Measurements from ENCODE around the gene CHD1.

CHD1 gene

GRCh38 chr5:98816582-98817222, 112.1 kb downstream of the CHD1 start:
- no peak overlapping the region for H3K4me2 ChIP-seq (ENCODE audit: insufficient read depth, low read length, poor library complexity, severe bottlenecking)
- WGBS, 2 donors (ENCODE audit: extremely low coverage in 2 of 2, insufficient read length in 2 of 2, insufficient replicate concordance in 1 of 2), result no CpG with 5 or more reads among the region's 6 CpGs
- no peak overlapping the region for H4K8ac ChIP-seq (ENCODE audit: low read depth, low read length)
- no peak for DNase-seq (ENCODE audit: low spot score)
- no peaks in the 10 kb centered on the region for H3K4me1 ChIP-seq (ENCODE audit: control insufficient read depth in 2 of 2, insufficient read depth in 1 of 2, low read depth in 1 of 2, low read length in 2 of 2)
- no peak overlapping the region for H3K9ac ChIP-seq (ENCODE audit: low read depth, low read length, poor library complexity)
- no peak overlapping the region for H2AK5ac ChIP-seq (ENCODE audit: low read depth, low read length)
- no peak overlapping the region for H2AFZ ChIP-seq (ENCODE audit: low read length)
- H3K23ac ChIP-seq (ENCODE audit: low read depth, low read length, poor library complexity), result no peak overlapping the region
- no peaks in the 10 kb centered on the region for H3K79me1 ChIP-seq (ENCODE audit: low read depth, low read length)
- H2BK120ac ChIP-seq (ENCODE audit: low read depth, low read length), result no peak overlapping the region
- no peak overlapping the region for H3K14ac ChIP-seq (ENCODE audit: low read length)
- H3K36me3 ChIP-seq (replicated peaks in 1 of 2; ENCODE audit: control insufficient read depth in 2 of 2, insufficient read depth in 2 of 2, low read length in 2 of 2), result no peaks in the 10 kb centered on the region
- H3K9me3 ChIP-seq (replicated peaks in 1 of 2; ENCODE audit: control insufficient read depth in 2 of 2, insufficient read depth in 1 of 2, low read depth in 1 of 2, low read length in 2 of 2), result peaks cover 0 to 5% of the 10 kb centered on the region in 2 donors
- no peak overlapping the region for H3K18ac ChIP-seq (ENCODE audit: low read length)
- H3K4ac ChIP-seq (ENCODE audit: low read length), result no peak overlapping the region
- H3K27ac ChIP-seq (replicated peaks; ENCODE audit: low read length), result no peak overlapping the region
- H3K27me3 ChIP-seq (ENCODE audit: control insufficient read depth in 3 of 3, insufficient read depth in 3 of 3, low read depth in 1 of 3, low read length in 3 of 3), result no peaks in the 10 kb centered on the region
- H2BK12ac ChIP-seq (ENCODE audit: low read length), result no peak overlapping the region
- no peak overlapping the region for H2BK15ac ChIP-seq (ENCODE audit: low read length)
- H3K4me3 ChIP-seq (ENCODE audit: low read length in 2 of 2), result no peak overlapping the region
- H4K91ac ChIP-seq (ENCODE audit: low read depth, low read length, poor library complexity), result no peak overlapping the region
- H2BK5ac ChIP-seq (ENCODE audit: low read length), result no peak overlapping the region

GRCh38 chr5:98813755-98814154, 115.1 kb downstream of the CHD1 start:
- Histone ChIP-seq H3K9ac (ENCODE audit: low read depth, low read length, poor library complexity) (no peak overlapping the region), H3K27ac (replicated peaks; ENCODE audit: low read length) (no peak overlapping the region), H3K36me3 (replicated peaks in 1 of 2; ENCODE audit: control insufficient read depth in 2 of 2, insufficient read depth in 2 of 2, low read length in 2 of 2) (no peaks in the 10 kb centered on the region), H3K27me3 (ENCODE audit: control insufficient read depth in 3 of 3, insufficient read depth in 3 of 3, low read depth in 1 of 3, low read length in 3 of 3) (no peaks in the 10 kb centered on the region), H3K23ac (ENCODE audit: low read depth, low read length, poor library complexity) (no peak overlapping the region), H4K8ac (ENCODE audit: low read depth, low read length) (no peak overlapping the region), H2BK120ac (ENCODE audit: low read depth, low read length) (no peak overlapping the region), H3K9me3 (replicated peaks in 1 of 2; ENCODE audit: control insufficient read depth in 2 of 2, insufficient read depth in 1 of 2, low read depth in 1 of 2, low read length in 2 of 2) (peaks cover 0 to under 1% of the 10 kb centered on the region in 2 donors), H2BK12ac (ENCODE audit: low read length) (no peak overlapping the region), H3K4me2 (ENCODE audit: insufficient read depth, low read length, poor library complexity, severe bottlenecking) (no peak overlapping the region), H3K79me1 (ENCODE audit: low read depth, low read length) (no peaks in the 10 kb centered on the region), H3K4me3 (ENCODE audit: low read length in 2 of 2) (no peak overlapping the region), H2BK15ac (ENCODE audit: low read length) (no peak overlapping the region), H2AFZ (ENCODE audit: low read length) (no peak overlapping the region), H2AK5ac (ENCODE audit: low read depth, low read length) (no peak overlapping the region), H3K18ac (ENCODE audit: low read length) (no peak overlapping the region), H3K4me1 (ENCODE audit: control insufficient read depth in 2 of 2, insufficient read depth in 1 of 2, low read depth in 1 of 2, low read length in 2 of 2) (no peaks in the 10 kb centered on the region), H3K14ac (ENCODE audit: low read length) (no peak overlapping the region), H3K4ac (ENCODE audit: low read length) (no peak overlapping the region), H2BK5ac (ENCODE audit: low read length) (no peak overlapping the region), H4K91ac (ENCODE audit: low read depth, low read length, poor library complexity) (no peak overlapping the region)
- no peak for DNase-seq (ENCODE audit: low spot score)
- no CpG with 5 or more reads among the region's 3 CpGs for WGBS, 2 donors (ENCODE audit: extremely low coverage in 2 of 2, insufficient read length in 2 of 2, insufficient replicate concordance in 1 of 2)

- Histone ChIP-seq H3K36me3 (replicated peaks in 1 of 2; ENCODE audit: control insufficient read depth in 2 of 2, insufficient read depth in 2 of 2, low read length in 2 of 2) (no peaks in the 10 kb centered on the region), H3K9ac (ENCODE audit: low read depth, low read length, poor library complexity) (no peak overlapping the region), H2AK5ac (ENCODE audit: low read depth, low read length) (no peak overlapping the region), H2BK5ac (ENCODE audit: low read length) (no peak overlapping the region), H4K91ac (ENCODE audit: low read depth, low read length, poor library complexity) (no peak overlapping the region), H2BK12ac (ENCODE audit: low read length) (no peak overlapping the region), H3K4ac (ENCODE audit: low read length) (no peak overlapping the region), H2BK120ac (ENCODE audit: low read depth, low read length) (no peak overlapping the region), H3K79me1 (ENCODE audit: low read depth, low read length) (no peaks in the 10 kb centered on the region), H3K4me2 (ENCODE audit: insufficient read depth, low read length, poor library complexity, severe bottlenecking) (no peak overlapping the region), H3K27me3 (ENCODE audit: control insufficient read depth in 3 of 3, insufficient read depth in 3 of 3, low read depth in 1 of 3, low read length in 3 of 3) (no peaks in the 10 kb centered on the region), H2BK15ac (ENCODE audit: low read length) (no peak overlapping the region), H3K4me3 (ENCODE audit: low read length in 2 of 2) (no peak overlapping the region), H3K14ac (ENCODE audit: low read length) (no peak overlapping the region), H3K9me3 (replicated peaks in 1 of 2; ENCODE audit: control insufficient read depth in 2 of 2, insufficient read depth in 1 of 2, low read depth in 1 of 2, low read length in 2 of 2) (peaks cover 2 to 16% of the 10 kb centered on the region in 2 donors), H3K23ac (ENCODE audit: low read depth, low read length, poor library complexity) (no peak overlapping the region), H3K4me1 (ENCODE audit: control insufficient read depth in 2 of 2, insufficient read depth in 1 of 2, low read depth in 1 of 2, low read length in 2 of 2) (no peaks in the 10 kb centered on the region), H4K8ac (ENCODE audit: low read depth, low read length) (no peak overlapping the region), H3K27ac (replicated peaks; ENCODE audit: low read length) (no peak overlapping the region), H2AFZ (ENCODE audit: low read length) (no peak overlapping the region), H3K18ac (ENCODE audit: low read length) (no peak overlapping the region)
- no CpG with 5 or more reads among the region's 2 CpGs for WGBS, 2 donors (ENCODE audit: extremely low coverage in 2 of 2, insufficient read length in 2 of 2, insufficient replicate concordance in 1 of 2)
- DNase-seq (ENCODE audit: low spot score), result no peak
Measured at GRCh38 chr5:98810206-98810605, 118.6 kb downstream of the CHD1 start.

- no peak overlapping the region for H2BK120ac ChIP-seq (ENCODE audit: low read depth, low read length)
- H3K9ac ChIP-seq (ENCODE audit: low read depth, low read length, poor library complexity), result no peak overlapping the region
- H3K4me3 ChIP-seq (ENCODE audit: low read length in 2 of 2), result no peak overlapping the region
- H3K4ac ChIP-seq (ENCODE audit: low read length), result no peak overlapping the region
- no peak overlapping the region for H2BK12ac ChIP-seq (ENCODE audit: low read length)
- H3K27me3 ChIP-seq (ENCODE audit: control insufficient read depth in 3 of 3, insufficient read depth in 3 of 3, low read depth in 1 of 3, low read length in 3 of 3), result no peaks in the 10 kb centered on the region
- no peaks in the 10 kb centered on the region for H3K79me1 ChIP-seq (ENCODE audit: low read depth, low read length)
- no peak overlapping the region for H2AFZ ChIP-seq (ENCODE audit: low read length)
- no peak overlapping the region for H4K8ac ChIP-seq (ENCODE audit: low read depth, low read length)
- H3K4me1 ChIP-seq (ENCODE audit: control insufficient read depth in 2 of 2, insufficient read depth in 1 of 2, low read depth in 1 of 2, low read length in 2 of 2), result no peaks in the 10 kb centered on the region
- H3K27ac ChIP-seq (replicated peaks; ENCODE audit: low read length), result no peak overlapping the region
- H3K18ac ChIP-seq (ENCODE audit: low read length), result no peak overlapping the region
- H3K36me3 ChIP-seq (replicated peaks in 1 of 2; ENCODE audit: control insufficient read depth in 2 of 2, insufficient read depth in 2 of 2, low read length in 2 of 2), result no peaks in the 10 kb centered on the region
- no peak overlapping the region for H3K14ac ChIP-seq (ENCODE audit: low read length)
- H3K4me2 ChIP-seq (ENCODE audit: insufficient read depth, low read length, poor library complexity, severe bottlenecking), result no peak overlapping the region
- no peak overlapping the region for H4K91ac ChIP-seq (ENCODE audit: low read depth, low read length, poor library complexity)
- H2BK15ac ChIP-seq (ENCODE audit: low read length), result no peak overlapping the region
- peaks cover 4 to 20% of the 10 kb centered on the region in 2 donors for H3K9me3 ChIP-seq (replicated peaks in 1 of 2; ENCODE audit: control insufficient read depth in 2 of 2, insufficient read depth in 1 of 2, low read depth in 1 of 2, low read length in 2 of 2)
- H2AK5ac ChIP-seq (ENCODE audit: low read depth, low read length), result no peak overlapping the region
- H3K23ac ChIP-seq (ENCODE audit: low read depth, low read length, poor library complexity), result no peak overlapping the region
- H2BK5ac ChIP-seq (ENCODE audit: low read length), result no peak overlapping the region
- no peak for DNase-seq (ENCODE audit: low spot score)
Measured at GRCh38 chr5:98807806-98808205, 121.0 kb downstream of the CHD1 start.
